ENCODE results near the gene ZNF691. TPM values are rescaled to one million over a fixed set of nuclear protein-coding genes. Genes with fewer than 3 reads are reported as not detected.
A peak's percentile ranks its signal among the peaks of the same experiment; 100 is the strongest.

Gene ZNF691
- total RNA-seq, 2 experiments from 2014 or later, result 10.8 to 11.0 TPM

- ChIA-PET POLR2A (no interaction called here), CTCF (interaction anchor here (2.0 kb wide), 1 partner anchor 9 kb away, joined by 8 read pairs; the partner anchor contains the start of gene ZNF691)
- no peak for DNase-seq
- Mint-ChIP-seq H3K4me3 (no peak overlapping the region), H3K4me1 (no peaks in the 10 kb centered on the region), H3K27ac (no peak overlapping the region), H3K9me3 (no peaks in the 10 kb centered on the region), H3K36me3 (ENCODE audit: low read depth) (no peaks in the 10 kb centered on the region), H3K27me3 (no peaks in the 10 kb centered on the region)
Measured at GRCh38 chr1:42837709-42838108, 8.7 kb upstream of the ZNF691 start.

GRCh38 chr1:42838482-42839190 lies 7.8 kb upstream of the ZNF691 start:
- no peaks in the 10 kb centered on the region for H3K9me3 Mint-ChIP-seq
- no peak for DNase-seq
- CTCF ChIA-PET, result interaction anchor here (0.7 to 2.0 kb wide), 3 partner anchors 8 to 26 kb away, joined by 3 to 8 read pairs (median 3); partner anchors contain the start of gene ZNF691
- no peaks in the 10 kb centered on the region for H3K36me3 Mint-ChIP-seq (ENCODE audit: low read depth)
- H3K27me3 Mint-ChIP-seq, result no peaks in the 10 kb centered on the region
- no peaks in the 10 kb centered on the region for H3K4me1 Mint-ChIP-seq
- H3K27ac Mint-ChIP-seq, result no peak overlapping the region
- H3K4me3 Mint-ChIP-seq, result no peak overlapping the region
- POLR2A ChIA-PET, result no interaction called here

GRCh38 chr1:42841010-42841409 lies 5.4 kb upstream of the ZNF691 start:
- Mint-ChIP-seq H3K4me3 (no peak overlapping the region), H3K36me3 (ENCODE audit: low read depth) (no peaks in the 10 kb centered on the region), H3K27me3 (no peaks in the 10 kb centered on the region), H3K4me1 (peaks cover 4% of the 10 kb centered on the region), H3K9me3 (no peaks in the 10 kb centered on the region), H3K27ac (no peak overlapping the region)
- DNase-seq, result no peak
- CTCF ChIA-PET, result interaction anchor here (0.9 kb wide), 1 partner anchor 78 kb away, joined by 3 read pairs; no protein-coding TSS in a partner anchor
- POLR2A ChIA-PET, result no interaction called here

GRCh38 chr1:42841440-42842147 lies 4.8 kb upstream of the ZNF691 start:
- Mint-ChIP-seq H3K4me3 (no peak overlapping the region), H3K36me3 (ENCODE audit: low read depth) (no peaks in the 10 kb centered on the region), H3K9me3 (no peaks in the 10 kb centered on the region), H3K27me3 (no peaks in the 10 kb centered on the region), H3K4me1 (peaks cover 7% of the 10 kb centered on the region), H3K27ac (no peak overlapping the region)
- CTCF ChIA-PET, result interaction anchor here (0.9 kb wide), 1 partner anchor 79 kb away, joined by 3 read pairs; no protein-coding TSS in a partner anchor
- POLR2A ChIA-PET, result no interaction called here
- DNase-seq, result no peak

GRCh38 chr1:42844592-42845140 lies 1.7 kb upstream of the ZNF691 start:
- H3K27ac Mint-ChIP-seq, result no peak overlapping the region
- DNase-seq, result no peak

GRCh38 chr1:42845193-42845592 lies 1.2 kb upstream of the ZNF691 start:
- peaks cover 33% of the 10 kb centered on the region for H3K4me1 Mint-ChIP-seq
- DNase-seq, result no peak
- H3K36me3 Mint-ChIP-seq (ENCODE audit: low read depth), result peaks cover 20% of the 10 kb centered on the region
- POLR2A ChIA-PET, result no interaction called here
- no peak overlapping the region for H3K27ac Mint-ChIP-seq
- H3K9me3 Mint-ChIP-seq, result peaks cover 2% of the 10 kb centered on the region
- H3K4me3 Mint-ChIP-seq, result no peak overlapping the region
- no peaks in the 10 kb centered on the region for H3K27me3 Mint-ChIP-seq
- CTCF ChIA-PET, result interaction anchor here (1.4 to 1.7 kb wide), 2 partner anchors 14 to 68 kb away, joined by 5 read pairs; no protein-coding TSS in a partner anchor

More at GRCh38 chr1:42844592-42845140, 1.7 kb upstream of the ZNF691 start:
- Mint-ChIP-seq H3K27me3 (no peaks in the 10 kb centered on the region), H3K9me3 (no peaks in the 10 kb centered on the region), H3K4me1 (peaks cover 30% of the 10 kb centered on the region), H3K4me3 (no peak overlapping the region), H3K36me3 (ENCODE audit: low read depth) (peaks cover 16% of the 10 kb centered on the region)
- POLR2A ChIA-PET, result interaction anchor here (0.6 kb wide), 1 partner anchor 514 kb away, joined by 3 read pairs; no protein-coding TSS in a partner anchor
- CTCF ChIA-PET, result interaction anchor here (1.9 kb wide), 1 partner anchor 13 kb away, joined by 4 read pairs; no protein-coding TSS in a partner anchor

- peaks cover 27% of the 10 kb centered on the region for H3K36me3 Mint-ChIP-seq (ENCODE audit: low read depth)
- no peak for DNase-seq
- H3K27me3 Mint-ChIP-seq, result no peaks in the 10 kb centered on the region
- POLR2A ChIA-PET, result interaction anchor here (0.6 to 1.4 kb wide), 6 partner anchors 10 to 514 kb away, joined by 3 to 6 read pairs (median 4); partner anchors contain the start of genes C1orf50 and P3H1
- peak overlapping the region; percentile 99 for H3K4me3 Mint-ChIP-seq
- H3K4me1 Mint-ChIP-seq, result peaks cover 33% of the 10 kb centered on the region
- peak overlapping the region; percentile 90 for H3K27ac Mint-ChIP-seq
- H3K9me3 Mint-ChIP-seq, result peaks cover 6% of the 10 kb centered on the region
- CTCF ChIA-PET, result interaction anchor here (0.8 to 3.2 kb wide), 12 partner anchors 8 to 227 kb away, joined by 3 to 17 read pairs (median 4); no protein-coding TSS in a partner anchor
Measured at GRCh38 chr1:42845866-42846256, 552 bp upstream of the ZNF691 start.

GRCh38 chr1:42847111-42847595 lies 740 bp downstream of the ZNF691 start:
- H3K27me3 Mint-ChIP-seq, result no peaks in the 10 kb centered on the region
- DNase-seq, result peak; percentile 8
- H3K4me1 Mint-ChIP-seq, result peaks cover 33% of the 10 kb centered on the region
- peak overlapping the region; percentile 99 for H3K4me3 Mint-ChIP-seq
- H3K36me3 Mint-ChIP-seq (ENCODE audit: low read depth), result peaks cover 38% of the 10 kb centered on the region
- POLR2A ChIA-PET, result interaction anchor here (0.7 to 1.4 kb wide), 4 partner anchors 11 to 208 kb away, joined by 3 to 6 read pairs (median 4); partner anchors contain the start of genes C1orf50 and P3H1
- peak overlapping the region; percentile 90 for H3K27ac Mint-ChIP-seq
- CTCF ChIA-PET, result interaction anchor here (1.7 to 3.2 kb wide), 5 partner anchors 9 to 226 kb away, joined by 4 to 17 read pairs (median 8); no protein-coding TSS in a partner anchor
- H3K9me3 Mint-ChIP-seq, result peaks cover 6% of the 10 kb centered on the region

GRCh38 chr1:42847721-42848460 lies 1.5 kb downstream of the ZNF691 start:
- H3K27me3 Mint-ChIP-seq, result no peaks in the 10 kb centered on the region
- ChIA-PET POLR2A (interaction anchor here (0.6 kb wide), 1 partner anchor 34 kb away, joined by 5 read pairs; no protein-coding TSS in a partner anchor), CTCF (interaction anchor here (0.6 to 3.2 kb wide), 5 partner anchors 12 to 505 kb away, joined by 3 to 17 read pairs (median 4); no protein-coding TSS in a partner anchor)
- peaks cover 44% of the 10 kb centered on the region for H3K36me3 Mint-ChIP-seq (ENCODE audit: low read depth)
- H3K4me1 Mint-ChIP-seq, result peaks cover 33% of the 10 kb centered on the region
- H3K9me3 Mint-ChIP-seq, result peaks cover 6% of the 10 kb centered on the region
- no peak for DNase-seq
- H3K4me3 Mint-ChIP-seq, result peak overlapping the region; percentile 99
- H3K27ac Mint-ChIP-seq, result peak overlapping the region; percentile 90

GRCh38 chr1:42848823-42849537 lies 2.6 kb downstream of the ZNF691 start:
- Mint-ChIP-seq H3K4me3 (peak overlapping the region; percentile 13), H3K27me3 (no peaks in the 10 kb centered on the region), H3K9me3 (peaks cover 6% of the 10 kb centered on the region), H3K4me1 (peaks cover 33% of the 10 kb centered on the region), H3K36me3 (ENCODE audit: low read depth) (peaks cover 44% of the 10 kb centered on the region), H3K27ac (no peak overlapping the region)
- DNase-seq, result no peak
- CTCF ChIA-PET, result interaction anchor here (0.8 to 3.2 kb wide), 2 partner anchors 13 to 64 kb away, joined by 3 to 17 read pairs; no protein-coding TSS in a partner anchor
- POLR2A ChIA-PET, result no interaction called here

- CTCF ChIA-PET, result interaction anchor here (0.6 to 1.0 kb wide), 4 partner anchors 11 to 80 kb away, joined by 3 read pairs; no protein-coding TSS in a partner anchor
- Mint-ChIP-seq H3K9me3 (peaks cover 6% of the 10 kb centered on the region), H3K27me3 (no peaks in the 10 kb centered on the region), H3K4me3 (no peak overlapping the region), H3K27ac (no peak overlapping the region), H3K36me3 (ENCODE audit: low read depth) (peaks cover 45% of the 10 kb centered on the region), H3K4me1 (peaks cover 33% of the 10 kb centered on the region)
- DNase-seq, result no peak
- POLR2A ChIA-PET, result no interaction called here
Measured at GRCh38 chr1:42849944-42850343, 3.5 kb downstream of the ZNF691 start.
